Uterus (tissue), 4 donors: Measurements from ENCODE around the gene SIPA1L3. TPM values are rescaled to one million over a fixed set of nuclear protein-coding genes. Genes with fewer than 3 reads are reported as not detected.

Experiments used
- DNase-seq, 2 donors: peaks; one replicate each; pipeline ENCODE4 v3.0.0-alpha.2; 2019 to 2020
- H3K27ac ChIP-seq, 2 donors: fragments of 200-600 bp; sonication (generic); 1 replicate in 1 of 2; 2 replicates in 1 of 2; pipeline ENCODE4 v1.5.1; 2016 to 2018
- H3K27me3 ChIP-seq, 2 donors: fragments of 200-600 bp; sonication (generic); one replicate each; pipeline ENCODE4 v1.5.1; 2018 to 2019; ENCODE audit warnings: control low read depth in 1 of 2
- H3K36me3 ChIP-seq, 2 donors: fragments of 200-600 bp; sonication (generic); one replicate each; pipeline ENCODE4 v1.5.1; 2019; ENCODE audit warnings: control low read depth in 1 of 2
- H3K4me1 ChIP-seq, 2 donors: fragments of 200-600 bp; sonication (generic); one replicate each; pipeline ENCODE4 v1.5.1; 2018 to 2019; ENCODE audit warnings: control low read depth in 1 of 2
- H3K4me3 ChIP-seq, 2 donors: fragments of 200-600 bp; sonication (generic); 1 replicate in 1 of 2; 2 replicates in 1 of 2; pipeline ENCODE4 v1.5.1; 2018 to 2019; ENCODE audit warnings: mild to moderate bottlenecking in 1 of 2
- H3K9me3 ChIP-seq, 2 donors: fragments of 200-600 bp; sonication (generic); one replicate each; pipeline ENCODE4 v1.5.1; 2019; ENCODE audit warnings: control low read depth in 1 of 2
- POLR2A ChIP-seq, 2 donors: fragments of 450-650 bp; IDR thresholded peaks; one replicate each; pipeline ENCODE4 v1.6.1; 2016; ENCODE audit warnings: antibody characterized with exemption in 2 of 2, mild to moderate bottlenecking in 1 of 2, moderate library complexity in 1 of 2
- intact Hi-C: fragments of 100-400 bp; cut with DNase I; formaldehyde crosslinking; loops from one replicate; pipeline ENCODE4 v1.15.1; 2023; ENCODE audit warnings: low total_unique reads
- total RNA-seq, 4 donors: library from RNA; depleted of rRNA in 3 of 4; stranded (reverse); fragments of >200 nt in 3 of 4; gene quantifications; one replicate each; pipeline versions ENCODE4 v1.1.0 to v1.2.4, GENCODE V29; 2014 to 2023
- TF ChIP-seq, protein P1 (sequence below), 4 experiments: fragments of 200-600 bp in 2 of 4; fragments of 450-650 bp in 2 of 4; sonication (generic) in 2 of 4; IDR thresholded peaks; one replicate each; pipeline ENCODE4 v1.5.1; 2016 to 2019; ENCODE audit warnings: antibody characterized with exemption in 4 of 4, mild to moderate bottlenecking in 2 of 4, moderate library complexity in 1 of 4
- donor health status: DM: yes; HTN: yes; CAD: no.

The SIPA1L3 gene
- total RNA-seq, 4 donors from 2014 or later = 11.5 to 41.8 (median 21.5) TPM

DNA sequence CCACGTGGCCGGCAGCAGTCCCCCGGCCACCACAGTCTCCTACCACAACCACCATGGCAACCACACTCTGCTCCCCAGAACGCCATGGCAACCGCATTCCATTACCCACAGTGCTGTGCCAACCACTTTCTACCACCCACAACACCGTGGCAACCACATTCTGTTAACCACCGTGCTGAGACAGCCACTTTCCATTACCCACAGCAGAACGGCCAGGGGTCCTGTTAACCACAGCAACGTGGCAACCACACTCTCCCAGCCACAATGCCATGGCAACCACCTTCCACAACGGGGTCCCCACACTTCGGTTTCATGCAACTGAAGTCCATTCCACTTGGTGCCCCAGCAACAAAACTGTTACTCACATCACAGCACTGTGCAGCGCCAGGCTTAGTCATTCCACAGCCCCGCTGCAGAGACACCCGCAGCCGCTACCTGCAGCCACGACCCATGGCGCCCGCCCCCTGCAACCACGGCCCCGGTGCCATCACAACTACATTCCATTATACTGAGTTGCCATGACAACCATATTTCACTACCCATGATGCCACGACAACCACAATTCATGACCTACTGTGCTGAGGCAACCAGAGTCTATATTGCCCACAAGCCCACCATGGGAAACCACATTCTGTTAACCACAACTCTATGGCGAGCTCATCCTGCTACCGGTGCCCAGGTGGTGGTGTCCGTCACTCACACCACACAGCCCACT is 307.1 kb downstream of the SIPA1L3 start:
- H3K4me1 ChIP-seq = peaks cover 0 to 14% of the 10 kb centered on the region in 2 donors
- peaks cover 5 to 14% of the 10 kb centered on the region in 2 donors for H3K27me3 ChIP-seq
- intact Hi-C loops = no loop called here
- H3K4me3 ChIP-seq = no peak overlapping the region
- no peak for DNase-seq
- TF ChIP-seq POLR2A (IDR thresholded peaks at IDR 0.05) = no peak
- TF ChIP-seq, protein P1, sequence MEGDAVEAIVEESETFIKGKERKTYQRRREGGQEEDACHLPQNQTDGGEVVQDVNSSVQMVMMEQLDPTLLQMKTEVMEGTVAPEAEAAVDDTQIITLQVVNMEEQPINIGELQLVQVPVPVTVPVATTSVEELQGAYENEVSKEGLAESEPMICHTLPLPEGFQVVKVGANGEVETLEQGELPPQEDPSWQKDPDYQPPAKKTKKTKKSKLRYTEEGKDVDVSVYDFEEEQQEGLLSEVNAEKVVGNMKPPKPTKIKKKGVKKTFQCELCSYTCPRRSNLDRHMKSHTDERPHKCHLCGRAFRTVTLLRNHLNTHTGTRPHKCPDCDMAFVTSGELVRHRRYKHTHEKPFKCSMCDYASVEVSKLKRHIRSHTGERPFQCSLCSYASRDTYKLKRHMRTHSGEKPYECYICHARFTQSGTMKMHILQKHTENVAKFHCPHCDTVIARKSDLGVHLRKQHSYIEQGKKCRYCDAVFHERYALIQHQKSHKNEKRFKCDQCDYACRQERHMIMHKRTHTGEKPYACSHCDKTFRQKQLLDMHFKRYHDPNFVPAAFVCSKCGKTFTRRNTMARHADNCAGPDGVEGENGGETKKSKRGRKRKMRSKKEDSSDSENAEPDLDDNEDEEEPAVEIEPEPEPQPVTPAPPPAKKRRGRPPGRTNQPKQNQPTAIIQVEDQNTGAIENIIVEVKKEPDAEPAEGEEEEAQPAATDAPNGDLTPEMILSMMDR (IDR thresholded peaks at IDR 0.05) = no peak
- no peak overlapping the region for H3K27ac ChIP-seq
- H3K9me3 ChIP-seq = no peaks in the 10 kb centered on the region
- no peaks in the 10 kb centered on the region for H3K36me3 ChIP-seq

DNA sequence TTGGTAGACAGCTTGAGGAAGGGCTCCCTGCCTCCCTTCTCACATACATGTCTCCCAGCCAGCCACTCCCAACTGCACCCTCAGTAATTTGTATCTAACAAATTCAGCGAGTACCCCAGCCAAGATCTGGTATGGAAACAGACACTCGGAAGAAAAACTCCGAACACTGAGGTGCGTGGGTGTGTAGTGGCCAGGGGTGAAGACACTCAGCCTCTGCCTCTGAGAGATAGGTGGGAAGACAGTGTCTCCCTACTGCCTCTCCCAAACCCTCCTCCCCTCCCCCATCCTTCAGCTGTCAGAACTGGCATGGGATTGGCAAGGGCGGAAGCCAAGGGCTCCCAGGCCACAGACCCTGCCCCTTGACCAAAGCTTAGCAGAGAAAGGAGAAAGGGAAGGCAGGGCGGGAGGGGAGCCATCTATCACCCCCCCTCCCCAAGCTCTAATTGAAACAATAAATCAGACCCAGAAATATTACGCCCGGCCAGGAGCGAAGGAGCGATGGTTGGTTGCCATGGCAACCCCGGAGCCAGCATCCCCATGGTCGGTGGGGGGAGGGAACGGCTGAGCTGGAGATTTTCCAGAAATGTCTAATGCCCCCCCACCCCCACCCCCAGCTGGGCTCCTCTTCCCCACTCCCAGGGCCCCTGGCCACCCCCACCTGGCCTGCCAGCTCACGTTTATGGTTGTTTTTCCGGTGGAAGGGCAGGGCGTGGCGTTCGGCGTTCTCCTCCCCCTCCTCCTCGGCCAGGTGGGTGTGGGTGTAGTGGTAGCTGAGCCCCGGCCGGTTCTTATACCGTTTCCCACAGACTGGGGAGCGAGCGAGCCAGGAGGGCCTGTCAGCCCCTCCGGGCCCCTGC is 310.0 kb downstream of the SIPA1L3 start:
- intact Hi-C loops = no loop called here
- Histone ChIP-seq H3K4me3 (no peak overlapping the region), H3K36me3 (no peaks in the 10 kb centered on the region), H3K27ac (no peak overlapping the region), H3K27me3 (peaks cover 0 to 4% of the 10 kb centered on the region in 2 donors), H3K9me3 (no peaks in the 10 kb centered on the region), H3K4me1 (no peaks in the 10 kb centered on the region)
- DNase-seq = no peak
- TF ChIP-seq, protein P1 (IDR thresholded peaks at IDR 0.05) = no peak
- no peak for TF ChIP-seq POLR2A (IDR thresholded peaks at IDR 0.05)

DNA sequence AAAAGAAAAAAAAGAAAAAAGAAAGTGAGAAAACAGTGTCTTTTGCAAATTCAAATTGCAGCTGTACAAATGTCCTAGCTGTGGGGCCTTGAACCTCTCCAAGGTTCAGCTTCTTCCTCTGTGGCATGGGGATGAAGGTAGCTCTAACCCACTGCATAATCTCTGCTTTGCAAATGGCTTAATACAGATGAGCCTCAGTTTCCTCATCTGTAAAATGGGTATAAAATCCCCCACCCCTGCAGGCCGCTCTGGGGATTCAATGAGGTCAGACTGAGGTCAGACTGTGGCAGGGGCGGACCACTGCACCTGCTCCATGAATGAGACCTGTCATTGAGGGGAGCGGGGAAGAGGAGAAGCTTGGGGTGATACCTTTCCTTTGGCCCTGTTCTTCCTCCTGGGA is 311.2 kb downstream of the SIPA1L3 start:
- Histone ChIP-seq H3K27ac (no peak overlapping the region), H3K4me1 (no peaks in the 10 kb centered on the region), H3K9me3 (no peaks in the 10 kb centered on the region), H3K4me3 (no peak overlapping the region), H3K36me3 (no peaks in the 10 kb centered on the region), H3K27me3 (peaks cover 0 to 10% of the 10 kb centered on the region in 2 donors)
- no peak for DNase-seq
- TF ChIP-seq, protein P1 (IDR thresholded peaks at IDR 0.05) = no peak
- no peak for TF ChIP-seq POLR2A (IDR thresholded peaks at IDR 0.05)
- intact Hi-C loops = no loop called here

DNA sequence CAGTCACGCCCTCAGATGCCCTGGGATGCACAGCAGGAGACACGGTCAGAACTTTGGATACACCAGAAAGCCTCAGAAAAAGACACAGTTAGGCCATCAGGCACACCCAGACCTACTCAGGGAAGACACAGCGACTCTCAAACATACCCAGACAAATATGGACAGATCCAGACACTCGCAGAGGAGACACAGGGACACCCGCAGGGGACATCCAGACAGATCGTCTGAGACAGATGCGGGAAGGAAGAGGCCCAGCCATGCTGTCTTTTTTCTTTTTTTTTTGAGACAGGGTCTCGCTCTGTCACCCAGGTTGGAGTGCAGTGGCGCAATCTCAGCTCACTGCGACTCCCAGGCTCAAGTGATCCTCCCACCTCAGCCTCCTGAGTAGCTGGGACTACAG is 312.2 kb downstream of the SIPA1L3 start:
- Histone ChIP-seq H3K27me3 (peaks cover 6 to 18% of the 10 kb centered on the region in 2 donors), H3K9me3 (no peaks in the 10 kb centered on the region), H3K36me3 (no peaks in the 10 kb centered on the region), H3K4me1 (peaks cover 0 to 3% of the 10 kb centered on the region in 2 donors), H3K27ac (no peak overlapping the region), H3K4me3 (no peak overlapping the region)
- DNase-seq = no peak
- intact Hi-C loops = no loop called here
- TF ChIP-seq POLR2A (IDR thresholded peaks at IDR 0.05) = no peak
- TF ChIP-seq, protein P1 (IDR thresholded peaks at IDR 0.05) = no peak

DNA sequence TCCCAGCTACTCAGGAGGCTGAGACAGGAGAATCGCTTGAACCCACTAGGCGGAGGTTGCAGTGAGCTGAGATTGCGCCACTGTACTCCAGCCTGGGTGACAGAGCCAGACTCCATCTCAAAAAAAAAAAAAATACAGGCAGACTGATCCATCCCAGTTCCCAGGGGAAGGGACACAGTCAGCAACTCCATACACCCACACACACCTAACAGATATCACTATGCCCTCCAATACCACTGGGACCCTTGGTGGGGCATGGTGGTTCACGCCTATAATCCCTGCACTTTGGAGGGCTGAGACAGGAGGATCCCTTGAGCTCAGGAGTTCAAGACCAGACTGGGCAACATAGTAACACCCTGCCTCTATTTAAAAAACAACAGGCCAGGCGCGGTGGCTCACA is 314.4 kb downstream of the SIPA1L3 start:
- no peak for TF ChIP-seq POLR2A (IDR thresholded peaks at IDR 0.05)
- TF ChIP-seq, protein P1 (IDR thresholded peaks at IDR 0.05) = no peak
- H3K9me3 ChIP-seq = no peaks in the 10 kb centered on the region
- H3K27me3 ChIP-seq = peaks cover 6 to 25% of the 10 kb centered on the region in 2 donors
- no peak overlapping the region for H3K4me3 ChIP-seq
- peaks cover 0 to 3% of the 10 kb centered on the region in 2 donors for H3K4me1 ChIP-seq
- DNase-seq = no peak
- no peak overlapping the region for H3K27ac ChIP-seq
- H3K36me3 ChIP-seq = no peaks in the 10 kb centered on the region
- intact Hi-C loops = no loop called here
